Hematopoietic multipotent progenitor cell (in vitro differentiated cells): ENCODE results near the gene KCNF1. TPM values are rescaled to one million over a fixed set of nuclear protein-coding genes. Genes with fewer than 3 reads are reported as not detected.

ENCODE experiments used
- DNase-seq, 3 donors: peaks; one replicate each; pipeline ENCODE4 v3.0.0-alpha.2; 2011 to 2015; ENCODE audit warnings: low read depth in 2 of 3, low spot score in 2 of 3
- total RNA-seq: library from RNA; depleted of rRNA; stranded (reverse); fragments of >200 nt; gene quantifications from one replicate; pipeline ENCODE4 v1.2.3, GENCODE V29; 2012

KCNF1 gene
- under 0.01 TPM for total RNA-seq

GRCh38 chr2:10911291-10912075 lies at the start of gene KCNF1:
TSS of gene KCNF1 (plus strand) at chr2:10911934. CDS start at chr2:10912427, 493 bp downstream.
- DNase-seq = peak in 2 of 3 donors; percentile 45 to 61

DNA sequence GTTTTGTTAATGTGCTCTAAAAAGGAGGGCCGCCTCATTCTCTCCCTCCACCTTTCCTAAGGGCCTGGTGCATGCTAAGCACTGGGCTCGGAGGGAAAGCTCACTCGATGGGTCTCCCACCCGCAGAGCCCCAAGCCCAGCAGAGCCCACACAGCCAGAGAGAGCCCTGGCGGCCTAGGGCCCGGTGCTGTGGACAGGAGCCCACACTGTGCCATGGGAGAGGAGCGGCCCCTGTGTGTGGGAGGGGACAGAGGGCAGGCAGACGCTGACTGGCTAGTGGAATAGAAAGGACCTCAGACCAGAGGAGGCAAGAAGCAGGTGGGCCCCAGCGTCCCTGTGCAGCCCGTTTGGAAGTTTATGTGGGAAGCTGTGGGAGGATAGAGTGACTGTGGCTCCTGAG lies 49.4 kb upstream of the KCNF1 start:
- no peak for DNase-seq

- DNase-seq = no peak
Observed at GRCh38 chr2:10863047-10863446, 48.7 kb upstream of the KCNF1 start.

DNA sequence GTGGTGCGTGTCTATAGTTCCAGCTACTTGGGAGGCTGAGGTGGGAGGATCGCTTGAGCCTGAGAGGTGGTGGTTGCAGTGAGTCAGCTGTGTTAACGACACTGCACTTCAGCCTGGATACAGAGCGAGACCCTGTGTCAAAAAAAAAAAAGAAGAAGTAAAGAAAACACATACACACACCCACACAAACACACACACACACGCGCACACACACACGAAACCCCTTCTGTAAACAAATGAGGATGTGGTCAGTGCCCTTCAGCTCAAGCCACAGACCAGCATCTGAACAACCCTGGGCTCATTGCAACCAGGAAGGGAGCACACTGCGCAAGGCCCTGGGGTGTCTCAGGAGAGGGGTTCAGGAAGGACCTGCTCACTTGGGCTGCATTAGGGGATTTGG lies 47.9 kb upstream of the KCNF1 start:
- peak in 2 of 3 donors; percentile 66 to 85 for DNase-seq

DNA sequence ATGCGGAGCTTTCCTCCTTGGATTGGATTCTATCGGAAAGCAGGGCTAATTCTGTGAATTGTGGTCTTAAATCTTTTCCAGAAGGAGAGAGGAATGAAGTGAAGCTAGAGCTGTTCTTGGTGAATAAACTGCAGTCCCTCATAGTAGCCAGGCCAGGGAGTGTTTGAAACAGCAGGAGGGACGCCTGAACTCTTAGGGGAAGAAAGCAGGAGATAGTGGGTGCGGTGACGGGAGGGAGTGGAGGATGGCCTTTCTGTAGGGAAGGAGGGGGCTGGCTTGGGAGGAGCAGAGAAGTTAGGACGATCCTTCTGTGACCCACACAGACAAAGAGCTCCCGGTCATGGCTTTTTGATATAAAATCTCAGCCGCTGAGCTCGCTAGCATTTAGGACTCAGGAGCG lies 47.5 kb upstream of the KCNF1 start:
- DNase-seq = no peak

DNA sequence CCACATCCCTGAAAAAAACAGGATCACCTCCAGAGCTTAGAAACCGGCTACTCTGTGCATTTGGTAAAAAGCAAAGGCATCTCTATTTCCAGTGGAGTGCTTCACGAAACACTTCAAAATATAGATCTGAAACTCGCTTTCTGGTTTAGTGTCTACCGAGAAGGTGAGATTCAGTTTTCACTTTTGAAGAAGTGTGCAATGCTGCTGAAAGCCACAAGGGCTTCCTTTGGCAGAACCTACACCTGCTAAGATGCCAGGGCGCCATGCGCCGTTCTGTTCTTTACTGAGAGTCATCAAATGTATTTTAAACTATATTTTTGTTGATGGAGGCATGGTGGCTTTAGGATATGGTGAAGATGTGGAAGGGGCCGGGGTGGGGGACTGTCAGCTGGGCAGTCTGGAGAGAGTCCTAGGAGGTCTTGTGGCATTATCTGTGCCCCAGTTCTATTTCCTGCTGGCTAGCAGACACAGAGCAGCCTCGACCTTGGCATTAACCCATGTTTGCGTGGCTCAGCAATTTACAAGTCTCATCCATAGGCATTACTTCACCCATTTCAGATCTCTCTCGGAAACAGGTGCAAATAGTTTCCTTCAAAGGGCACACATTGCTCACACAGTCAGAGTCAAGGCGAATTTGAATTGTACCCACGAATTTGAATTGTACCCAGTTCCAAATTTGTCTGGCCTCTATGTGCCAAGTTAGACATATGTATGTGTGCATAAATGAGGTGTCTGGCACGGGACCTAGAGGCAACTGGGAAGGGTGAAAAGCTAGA lies 46.7 kb upstream of the KCNF1 start:
- DNase-seq = peak in 2 of 3 donors; percentile 22 to 76

GRCh38 chr2:10865841-10866240 lies 45.9 kb upstream of the KCNF1 start:
- DNase-seq = no peak

- DNase-seq = no peak
Observed at GRCh38 chr2:10867692-10868420, 43.9 kb upstream of the KCNF1 start.

- no peak for DNase-seq
Observed at GRCh38 chr2:10868465-10869314, 43.0 kb upstream of the KCNF1 start.

DNA sequence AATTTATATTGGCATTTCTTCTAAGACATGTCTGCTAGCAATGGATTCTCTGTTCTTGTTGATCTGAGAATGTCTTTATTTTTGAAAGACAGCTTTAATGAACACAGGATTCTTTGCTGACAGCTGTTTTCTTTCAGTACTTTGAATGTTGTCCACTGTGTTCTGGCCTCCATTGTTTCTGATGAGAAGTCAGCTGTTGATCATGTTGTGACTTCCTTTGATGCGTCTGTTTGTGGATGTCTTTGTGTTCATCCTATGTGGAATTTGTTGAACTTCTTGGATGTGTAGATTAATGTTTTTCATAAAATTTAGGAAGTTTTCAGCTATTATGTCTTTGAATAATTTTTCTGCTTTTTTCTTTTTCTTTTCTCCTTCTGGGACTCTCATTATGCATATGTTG lies 39.8 kb upstream of the KCNF1 start:
- no peak for DNase-seq

GRCh38 chr2:10873171-10873570 lies 38.6 kb upstream of the KCNF1 start:
- DNase-seq = no peak

GRCh38 chr2:10873790-10874437 lies 37.8 kb upstream of the KCNF1 start:
- no peak for DNase-seq

DNA sequence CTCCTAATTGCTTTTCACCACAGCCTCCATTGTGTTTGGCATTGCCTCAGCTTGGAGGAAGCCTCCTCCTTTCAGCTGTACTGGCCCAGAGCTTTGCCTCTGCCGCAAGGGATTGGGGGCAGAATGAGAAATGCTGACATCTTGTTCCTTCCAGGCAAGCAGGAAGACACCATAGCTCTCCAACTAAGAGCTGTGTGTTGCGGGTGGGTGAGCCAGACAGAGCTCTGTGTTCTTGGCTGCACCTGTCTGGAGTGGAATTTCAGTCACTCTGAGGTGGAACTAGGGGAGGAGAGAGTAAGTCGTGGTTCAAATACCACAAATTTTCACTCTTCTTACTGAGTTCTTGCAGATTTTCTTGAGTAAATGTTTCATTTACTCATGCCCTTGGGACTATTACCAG lies 36.6 kb upstream of the KCNF1 start:
- no peak for DNase-seq

DNA sequence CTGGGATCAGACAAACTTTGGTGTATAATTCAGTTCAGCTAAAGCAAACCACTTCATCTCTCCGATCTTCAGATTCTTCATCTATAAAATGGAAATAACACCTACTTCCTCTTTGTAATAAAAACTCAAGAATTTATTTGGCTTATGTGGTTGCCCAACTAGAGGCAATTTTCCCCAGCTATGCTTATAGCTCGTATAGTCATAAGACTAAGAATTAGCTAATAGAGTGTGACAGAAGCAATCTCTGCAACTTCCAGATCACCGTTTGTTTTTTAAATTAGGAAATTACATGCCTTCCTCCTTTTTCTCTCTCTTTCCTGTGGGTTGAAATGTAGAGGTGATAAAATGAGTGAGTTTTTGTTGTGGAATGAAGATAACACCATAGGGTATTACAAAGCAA lies 35.3 kb upstream of the KCNF1 start:
- DNase-seq = peak in 1 of 3 donors; percentile 62

GRCh38 chr2:10876963-10877362 lies 34.8 kb upstream of the KCNF1 start:
- no peak for DNase-seq

GRCh38 chr2:10877651-10878111 lies 34.1 kb upstream of the KCNF1 start:
- no peak for DNase-seq

DNA sequence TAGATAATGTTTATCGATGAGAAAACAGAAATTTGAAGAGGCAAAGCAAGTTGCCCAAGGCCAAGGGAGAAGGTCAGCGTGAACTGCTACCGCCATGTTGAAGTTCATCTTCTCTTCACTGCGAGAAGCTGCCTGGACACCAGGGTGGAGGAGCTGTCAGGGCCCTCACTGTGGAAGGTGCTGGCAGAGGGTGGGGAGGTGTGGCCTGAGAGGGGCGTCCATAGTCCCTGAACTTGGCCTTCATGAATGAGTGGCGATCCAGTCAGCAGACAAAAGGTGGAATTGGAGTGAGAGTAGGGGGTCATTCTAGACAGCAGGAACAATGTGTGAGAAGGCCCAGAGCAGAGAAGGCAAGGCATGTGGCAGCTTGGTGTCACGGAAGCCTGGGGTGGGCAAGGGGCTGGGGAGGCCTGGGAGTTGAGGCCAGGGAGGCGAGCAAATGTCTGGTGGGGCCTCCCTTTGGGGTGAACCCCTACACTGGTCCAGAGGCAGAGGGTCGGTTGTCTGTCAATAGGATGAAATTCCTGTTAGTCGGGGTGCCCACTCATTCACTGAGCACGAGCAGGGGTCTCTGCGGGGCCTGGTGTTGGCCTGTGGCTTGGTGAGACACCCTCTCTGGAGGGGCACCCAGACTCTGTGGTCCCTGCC lies 33.3 kb upstream of the KCNF1 start:
- DNase-seq = no peak

GRCh38 chr2:10879159-10879558 lies 32.6 kb upstream of the KCNF1 start:
- no peak for DNase-seq
